GM12878 (cell line): ENCODE data around the gene DLEC1. TPM values are rescaled to one million over a fixed set of nuclear protein-coding genes. Genes with fewer than 3 reads are reported as not detected.
"Not testable (repeated sequence)": the region's sequence is repeated elsewhere in the genome, so short reads cannot be mapped to it uniquely, and the experiment has no call there.

ENCODE experiments used
- ATAC-seq: fragments of 200-7000 bp; cut with Tn5 transposase; 3 replicates; pipeline ENCODE4 v1.9.1; 2020; ENCODE audit warnings: mild to moderate bottlenecking, moderate library complexity
- BruUV-seq: library from RNA; stranded (reverse); fragments of 400-500 nt; replicated peaks from 2 replicates; lab custom pipeline; 2021; lab: Mats Ljungman, UMichigan
- CTCF ChIA-PET: fragments of 300-600 bp; sonication (Branson Sonifier 250); formaldehyde crosslinking; extraction: SDS; loops from one replicate; lab custom pipeline; 2021; ENCODE audit warnings: inconsistent platforms; lab: Yijun Ruan, JAX
- POLR2A ChIA-PET: fragments of 350-600 bp; formaldehyde crosslinking; extraction: SDS; loops from one replicate; lab custom pipeline; 2021; ENCODE audit warnings: inconsistent platforms; lab: Charles Lee
- RAD21 ChIA-PET: fragments of 300-600 bp; sonication (Branson Sonifier 250); formaldehyde crosslinking; loops from one replicate; lab custom pipeline; 2023; ENCODE audit warnings: antibody characterized with exemption; ENCODE audit not compliant: unreplicated experiment; lab: Charles Lee
- SMC1A ChIA-PET: fragments of 300-600 bp; sonication (Branson Sonifier 250); formaldehyde crosslinking; loops from one replicate; lab custom pipeline; 2023; ENCODE audit not compliant: unreplicated experiment, uncharacterized antibody; lab: Charles Lee
- DNase-seq: peaks from one replicate; pipeline ENCODE4 v3.0.0-alpha.2; 2011; ENCODE audit warnings: low read depth, low spot score
- FAIRE-seq: peaks from 3 replicates; lab custom pipeline; 2011; peaks lifted over from hg19 to GRCh38; lab: Jason Lieb, UNC
- H2AFZ ChIP-seq: 2 replicates; pipeline ENCODE4 v1.6.0; 2011; ENCODE audit warnings: low read depth, low read length, control low read depth; ENCODE audit not compliant: control insufficient read depth
- H3K27ac ChIP-seq: 2 replicates; pipeline ENCODE4 v1.5.1; 2011; ENCODE audit warnings: control low read depth; ENCODE audit not compliant: control insufficient read depth, insufficient read depth
- H3K27me3 ChIP-seq, 2 experiments: replicated peaks in 1 of 2; 2 replicates each; pipeline versions ENCODE4 v1.6.0 to v1.6.1; 2011; ENCODE audit warnings: low read length in 1 of 2; ENCODE audit not compliant: control insufficient read depth in 2 of 2, insufficient read depth in 2 of 2
- H3K36me3 ChIP-seq, 2 experiments: 2 replicates each; pipeline ENCODE4 v1.5.1; 2011; ENCODE audit warnings: low read length in 1 of 2; ENCODE audit not compliant: control insufficient read depth in 2 of 2, insufficient read depth in 2 of 2
- H3K4me1 ChIP-seq: 2 replicates; pipeline ENCODE4 v1.6.1; 2011; ENCODE audit warnings: mild to moderate bottlenecking, low read length, moderate library complexity, mixed read lengths; ENCODE audit not compliant: control insufficient read depth, insufficient read depth
- H3K4me2 ChIP-seq: 2 replicates; pipeline ENCODE4 v1.6.0; 2011; ENCODE audit warnings: control low read depth; ENCODE audit not compliant: control insufficient read depth, insufficient read depth
- H3K4me3 ChIP-seq: fragments of 200-600 bp; sonication (generic); 2 replicates; pipeline ENCODE4 v1.5.1; 2016
- H3K79me2 ChIP-seq: 2 replicates; pipeline ENCODE4 v1.6.0; 2011; ENCODE audit warnings: low read length; ENCODE audit not compliant: control insufficient read depth, insufficient read depth
- H3K9ac ChIP-seq: 2 replicates; pipeline ENCODE4 v1.8.0; 2011; ENCODE audit warnings: low read length, control low read depth, mixed read lengths; ENCODE audit not compliant: control insufficient read depth, insufficient read depth
- H3K9me3 ChIP-seq: replicated peaks from 3 replicates; pipeline ENCODE4 v1.5.1; 2011; ENCODE audit warnings: mild to moderate bottlenecking, low read length; ENCODE audit not compliant: control insufficient read depth, insufficient read depth
- H4K20me1 ChIP-seq: 2 replicates; pipeline ENCODE4 v1.6.0; 2011; ENCODE audit not compliant: control insufficient read depth, insufficient read depth
- EGR1 ChIP-seq, 2 experiments: IDR thresholded peaks; 1 replicate in 1 of 2; 2 replicates in 1 of 2; pipeline ENCODE4 v1.6.1; 2011 to 2012; ENCODE audit warnings: low read depth in 2 of 2, low read length in 2 of 2, borderline replicate concordance in 1 of 2, mild to moderate bottlenecking in 1 of 2, moderate library complexity in 1 of 2
- MYB ChIP-seq: fragments of 150-350 bp; IDR thresholded peaks from 2 replicates; pipeline ENCODE4 v1.6.1; 2014; ENCODE audit warnings: mild to moderate bottlenecking, low read depth, low read length, borderline replicate concordance
- SUPT20H ChIP-seq: IDR thresholded peaks from 2 replicates; pipeline ENCODE4 v1.6.1; 2011; ENCODE audit warnings: low read depth, mild to moderate bottlenecking, low read length, moderate library complexity, borderline replicate concordance; ENCODE audit not compliant: control insufficient read depth
- WGBS: methylation state at CpG from one replicate; pipeline ENCODE4 v1.1.6; 2016; ENCODE audit warnings: low lambda C conversion rate; ENCODE audit not compliant: insufficient replicate concordance, insufficient coverage; ENCODE audit errors: missing lambda C conversion rate; 5-methylcytosine and 5-hydroxymethylcytosine counted together
- in situ Hi-C: fragments of 300-500 bp; cut with MboI; formaldehyde crosslinking; loops from 9 replicates; pipeline ENCODE4 v1.14.3; 2018; ENCODE audit warnings: mixed read lengths
- intact Hi-C: fragments of 100-400 bp; cut with micrococcal nuclease; formaldehyde crosslinking; loops from one replicate; pipeline ENCODE4 v1.14.2; 2022; ENCODE audit not compliant: unreplicated experiment
- polyA plus RNA-seq, 11 experiments: library from polyadenylated mRNA; depleted of rRNA in 4 of 11; unstranded in 6 of 11; stranded (reverse) in 5 of 11; fragments of >200 nt; fragmentation: Nextera tagmentation in 4 of 11; fragmentation: Illumina TruSeq in 1 of 11; extraction: Ambion mirVana in 4 of 11; extraction: Trizol in 1 of 11; gene quantifications; 1 replicate in 1 of 11; 2 replicates in 10 of 11; pipeline versions ENCODE4 v1.2.1 to v1.2.3, GENCODE V29; 2011 to 2016; ENCODE audit warnings: inconsistent platforms in 2 of 11, missing spikeins in 2 of 11, low read depth in 1 of 11
- total RNA-seq, 4 experiments: library from RNA; depleted of rRNA in 3 of 4; stranded (reverse); fragments of >200 nt in 3 of 4; fragmentation: Illumina TruSeq in 1 of 4; extraction: Trizol in 1 of 4; gene quantifications; 2 replicates each; pipeline versions ENCODE4 v1.2.1 to v1.2.3, GENCODE V29; 2013 to 2021

DLEC1 gene
- total and polyA plus RNA-seq, 10 of the 15 experiments (the other 5 are each of a cell fraction or from before 2014, with no cell fraction given), result 0.03 to 0.29 (median 0.07) TPM; not detected in 3

DNA sequence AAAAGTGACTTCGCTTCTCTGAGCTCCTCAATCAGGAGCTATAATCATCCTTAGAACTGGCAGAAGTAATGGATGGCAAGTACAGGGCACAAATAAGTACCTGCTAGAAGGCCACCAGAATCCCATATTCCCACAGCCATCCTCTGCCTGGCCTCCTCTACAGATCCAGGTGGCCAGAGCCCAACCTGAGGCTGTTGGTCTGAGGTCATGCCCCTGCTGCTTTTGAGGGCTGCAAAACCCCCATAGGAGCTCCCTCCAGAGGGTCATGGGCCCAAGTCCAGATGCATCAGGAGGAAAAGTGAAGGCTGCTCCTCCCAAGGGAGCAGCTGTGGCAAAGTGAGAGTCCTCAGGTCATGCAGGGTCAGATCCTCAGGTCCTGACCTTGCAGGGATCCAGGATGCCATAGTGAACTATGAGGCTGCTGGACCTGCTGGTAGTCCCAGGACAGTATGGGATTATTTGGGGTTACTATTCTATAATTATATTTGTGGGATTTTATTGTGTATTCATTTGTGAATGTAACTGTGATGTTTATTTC lies 6.6 kb upstream of the DLEC1 start (continued):
- no peak for TF ChIP-seq SUPT20H
- TF ChIP-seq EGR1 (IDR thresholded peaks at IDR 0.05; ENCODE audit: borderline replicate concordance in 1 of 2, low read depth in 2 of 2, low read length in 2 of 2), result no peak
- no peak for TF ChIP-seq MYB

GRCh38 chr3:38033586-38033985 lies 5.4 kb upstream of the DLEC1 start:
- DNase-seq, H3K79me2 ChIP-seq, H3K4me3 ChIP-seq, intact Hi-C loops, RAD21 ChIA-PET, ATAC-seq, H3K9ac ChIP-seq, FAIRE-seq, BruUV-seq, POLR2A ChIA-PET, H3K9me3 ChIP-seq, H3K27ac ChIP-seq, H3K4me2 ChIP-seq, CTCF ChIA-PET, H4K20me1 ChIP-seq, in situ Hi-C loops, H3K4me1 ChIP-seq, H3K36me3 ChIP-seq, H2AFZ ChIP-seq: not testable (repeated sequence)
- WGBS, result 67% methylated on average over 6 of the region's 7 CpGs
- SMC1A ChIA-PET, result interaction anchor here (0.8 kb wide), 1 partner anchor 11 kb away, joined by 3 read pairs; no protein-coding TSS in a partner anchor
- H3K27me3 ChIP-seq, result peaks cover 8 to 12% of the 10 kb centered on the region in 2 experiments

DNA sequence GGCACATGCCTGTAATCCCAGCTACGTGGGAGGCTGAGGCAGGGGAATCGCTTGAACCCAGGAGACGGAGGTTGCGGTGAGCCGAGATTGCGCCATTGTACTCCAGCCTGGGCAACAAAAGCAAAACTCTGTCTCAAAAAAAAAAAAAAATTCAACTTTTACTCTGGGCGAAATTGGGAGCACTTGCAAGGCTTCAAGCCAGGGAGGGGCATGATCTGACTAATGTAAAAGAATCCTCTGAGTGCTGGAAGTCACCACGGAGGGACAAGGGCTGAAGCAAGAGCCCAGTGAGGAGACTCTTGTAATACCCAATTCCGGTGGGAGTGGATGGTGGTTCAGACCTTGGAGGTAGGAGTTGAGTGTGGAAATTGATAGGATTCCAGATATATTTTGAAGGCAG lies 4.7 kb upstream of the DLEC1 start:
- H3K4me3 ChIP-seq, BruUV-seq, H3K4me2 ChIP-seq, H3K9ac ChIP-seq, intact Hi-C loops, H3K79me2 ChIP-seq, H2AFZ ChIP-seq, H3K36me3 ChIP-seq, H3K9me3 ChIP-seq, H4K20me1 ChIP-seq, POLR2A ChIA-PET, RAD21 ChIA-PET, DNase-seq, FAIRE-seq, in situ Hi-C loops, H3K4me1 ChIP-seq, ATAC-seq, H3K27ac ChIP-seq: not testable (repeated sequence)
- ChIA-PET SMC1A (interaction anchor here (0.8 to 1.3 kb wide), 2 partner anchors 10 to 14 kb away, joined by 3 read pairs; no protein-coding TSS in a partner anchor), CTCF (interaction anchor here (1.4 kb wide), 1 partner anchor 60 kb away, joined by 7 read pairs; no protein-coding TSS in a partner anchor)
- WGBS, result 45% methylated on average over 9 of the region's 9 CpGs
- H3K27me3 ChIP-seq, result peaks cover 8 to 11% of the 10 kb centered on the region in 2 experiments
